Progenitor cell of endocrine pancreas (in vitro differentiated cells): ENCODE measurements around the gene GRK5. TPM values are rescaled to one million over a fixed set of nuclear protein-coding genes. Genes with fewer than 3 reads are reported as not detected.

ENCODE experiments used
- DNase-seq: peaks from one replicate; pipeline ENCODE4 v3.0.0; 2021; ENCODE audit warnings: low spot score; ENCODE audit not compliant: unreplicated experiment
- H3K27ac Mint-ChIP-seq: 2 replicates; pipeline ENCODE4 v1.8.0; 2021; ENCODE audit warnings: mild to moderate bottlenecking, moderate library complexity, mixed read lengths
- H3K27me3 Mint-ChIP-seq: 2 replicates; pipeline ENCODE4 v1.8.0; 2021; ENCODE audit warnings: mixed read lengths
- H3K36me3 Mint-ChIP-seq: 2 replicates; pipeline ENCODE4 v1.8.0; 2022; ENCODE audit warnings: mixed read lengths; ENCODE audit not compliant: insufficient read depth
- H3K4me1 Mint-ChIP-seq: 2 replicates; pipeline ENCODE4 v1.8.0; 2021; ENCODE audit warnings: low read depth, mixed read lengths
- H3K4me3 Mint-ChIP-seq: 2 replicates; pipeline ENCODE4 v1.8.0; 2021; ENCODE audit warnings: low read depth, mild to moderate bottlenecking, moderate library complexity, mixed read lengths
- H3K9me3 Mint-ChIP-seq: 2 replicates; pipeline ENCODE4 v1.8.0; 2021; ENCODE audit warnings: low read depth, mixed read lengths
- CTCF ChIP-seq: fragments of 200-600 bp; sonication (generic); IDR thresholded peaks from one replicate; pipeline ENCODE4 v1.5.0; 2021; ENCODE audit warnings: antibody characterized with exemption, mild to moderate bottlenecking; ENCODE audit not compliant: unreplicated experiment
- long read RNA-seq: library from polyadenylated mRNA; unstranded; transcript quantifications from one replicate; pipeline ENCODE4 v2.0.0, GENCODE V29; 2020
- total RNA-seq: library from RNA; stranded (reverse); gene quantifications from 2 replicates; pipeline ENCODE4 v1.2.1, GENCODE V29; 2021

The GRK5 gene
- total RNA-seq: 21.6 and 23.0 TPM in 2 replicates
- long read RNA-seq, partial matches to known transcripts: 4 of 7 reads
- long read RNA-seq, other reads (novel, unspliced or antisense): 2 of 7 reads

- peak within 1 kb of the TSS; percentile 97 for H3K27ac Mint-ChIP-seq
- H3K4me1 Mint-ChIP-seq: peaks cover 50% of the 10 kb centered on the region
- peak; percentile 83 for DNase-seq
- no peaks in the 10 kb centered on the region for H3K27me3 Mint-ChIP-seq
- H3K4me3 Mint-ChIP-seq: peak within 1 kb of the TSS; percentile 80
- no peaks in the 10 kb centered on the region for H3K36me3 Mint-ChIP-seq
- H3K9me3 Mint-ChIP-seq: no peaks in the 10 kb centered on the region
- TF ChIP-seq CTCF: no peak
These were observed at the start of gene GRK5 for GRCh38 chr10:119207366-119207666. Gene GRK5 (plus strand): TSS chr10:119207571. CDS start chr10:119207918, 347 bp downstream.

- DNase-seq: no peak
- peaks cover 6% of the 10 kb centered on the region for H3K36me3 Mint-ChIP-seq
- no peak overlapping the region for H3K4me3 Mint-ChIP-seq
- no peak overlapping the region for H3K27ac Mint-ChIP-seq
- H3K9me3 Mint-ChIP-seq: no peaks in the 10 kb centered on the region
- H3K4me1 Mint-ChIP-seq: peaks cover 12% of the 10 kb centered on the region
- TF ChIP-seq CTCF: no peak
- no peaks in the 10 kb centered on the region for H3K27me3 Mint-ChIP-seq
These were observed 48.0 kb upstream of the GRK5 start for GRCh38 chr10:119159332-119159731.

GRCh38 chr10:119161680-119162451 lies 45.5 kb upstream of the GRK5 start:
- Mint-ChIP-seq H3K9me3 (no peaks in the 10 kb centered on the region), H3K27me3 (no peaks in the 10 kb centered on the region), H3K4me3 (no peak overlapping the region), H3K27ac (peak overlapping the region; percentile 13), H3K36me3 (peaks cover 3% of the 10 kb centered on the region), H3K4me1 (peaks cover 18% of the 10 kb centered on the region)
- TF ChIP-seq CTCF: no peak
- DNase-seq: no peak

DNA sequence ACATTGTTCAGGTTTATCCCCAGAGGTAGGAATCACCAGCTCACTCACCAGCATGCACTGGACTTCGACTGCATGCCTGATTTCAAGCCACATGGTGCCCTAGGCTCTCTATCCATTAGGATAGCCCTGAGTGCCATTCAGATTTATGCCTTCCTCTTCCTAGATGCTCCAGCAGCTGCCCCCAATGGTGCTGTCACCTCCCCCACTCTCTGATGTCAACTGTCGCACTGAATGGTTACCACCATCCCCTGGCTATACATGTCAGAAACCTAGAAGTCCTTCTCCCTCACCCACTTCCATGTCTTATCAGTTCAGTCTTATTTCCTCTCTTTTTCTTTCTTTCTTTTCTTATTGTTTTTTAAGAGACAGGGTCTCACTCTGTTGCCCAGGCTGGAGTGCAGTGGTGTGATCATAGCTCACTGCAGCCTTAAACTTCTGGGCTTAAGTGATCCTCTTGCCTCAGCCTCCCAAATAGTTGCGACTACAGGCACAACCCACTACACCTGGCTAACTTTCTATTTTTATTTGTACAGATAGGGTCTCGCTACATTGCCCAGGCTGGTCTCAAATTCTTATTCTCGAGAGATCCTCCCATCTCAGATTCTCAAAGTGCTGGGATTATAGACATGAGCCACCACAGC lies 44.8 kb upstream of the GRK5 start:
- Mint-ChIP-seq H3K27ac (peak overlapping the region; percentile 13), H3K4me1 (peaks cover 18% of the 10 kb centered on the region), H3K4me3 (no peak overlapping the region), H3K27me3 (no peaks in the 10 kb centered on the region), H3K36me3 (peaks cover 3% of the 10 kb centered on the region), H3K9me3 (no peaks in the 10 kb centered on the region)
- no peak for TF ChIP-seq CTCF
- no peak for DNase-seq

DNA sequence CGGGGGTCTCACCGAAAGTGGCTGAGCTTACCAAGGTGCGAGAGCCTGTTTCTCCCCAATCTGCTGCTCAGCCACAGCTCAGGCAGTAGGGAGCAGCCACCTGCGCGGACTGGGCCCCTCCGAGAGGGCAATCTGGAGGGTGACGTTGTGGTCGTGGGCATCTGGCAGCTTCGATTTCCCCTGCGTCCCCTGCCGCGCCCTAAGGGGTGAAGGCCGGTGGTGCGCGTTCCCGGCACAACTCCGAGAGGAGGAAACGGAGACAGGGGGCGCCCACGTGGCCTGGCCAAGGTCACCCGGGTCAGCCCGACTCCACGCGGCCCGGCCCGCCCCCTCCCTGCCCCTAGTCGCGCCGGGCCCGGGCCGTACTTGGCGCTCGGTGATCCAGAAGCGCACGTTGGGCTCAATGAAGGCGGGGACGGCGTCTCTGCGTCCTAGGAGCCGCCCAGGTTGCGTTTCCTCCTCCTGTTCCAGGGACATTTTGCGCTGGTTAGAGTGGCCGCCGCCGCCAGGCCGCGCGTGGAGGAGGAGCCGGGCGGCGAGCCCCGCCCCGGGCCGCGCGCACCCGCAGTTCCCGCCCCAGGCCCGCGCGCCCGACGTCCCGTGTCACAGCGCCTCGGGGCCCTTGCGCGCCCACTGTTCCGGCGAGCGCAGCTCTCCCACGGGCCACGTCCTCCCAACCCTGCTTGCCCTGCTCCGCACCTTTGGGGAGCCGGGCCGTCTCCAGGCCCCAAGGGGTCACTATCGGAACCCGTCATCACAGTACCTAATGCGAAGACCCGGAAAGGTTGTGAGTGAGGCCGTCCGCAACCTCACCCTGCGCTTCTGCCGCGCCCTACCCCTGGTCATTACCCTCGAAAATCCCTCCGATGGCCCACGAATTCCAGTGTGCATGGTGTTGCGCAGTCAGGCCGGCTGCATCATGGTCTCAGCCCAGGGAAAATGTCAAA lies 41.9 kb upstream of the GRK5 start, which contains the start of gene SFXN4:
TSS of gene SFXN4 (minus strand) at position 544 of the 947 bp plus-strand sequence. CDS start at position 477, 67 bp downstream.
- Mint-ChIP-seq H3K4me1 (peaks cover 18% of the 10 kb centered on the region), H3K27ac (peak within 1 kb of the TSS; percentile 95), H3K36me3 (peaks cover 16% of the 10 kb centered on the region), H3K4me3 (peak within 1 kb of the TSS; percentile 81), H3K9me3 (no peaks in the 10 kb centered on the region), H3K27me3 (no peaks in the 10 kb centered on the region)
- no peak for TF ChIP-seq CTCF
- peak; percentile 62 for DNase-seq
